Measurements from ENCODE around the gene BCAS3. TPM values are rescaled to one million over a fixed set of nuclear protein-coding genes. Genes with fewer than 3 reads are reported as not detected.

The BCAS3 gene
- total RNA-seq, 1 donor from 2014 or later: 9.5 TPM

DNA sequence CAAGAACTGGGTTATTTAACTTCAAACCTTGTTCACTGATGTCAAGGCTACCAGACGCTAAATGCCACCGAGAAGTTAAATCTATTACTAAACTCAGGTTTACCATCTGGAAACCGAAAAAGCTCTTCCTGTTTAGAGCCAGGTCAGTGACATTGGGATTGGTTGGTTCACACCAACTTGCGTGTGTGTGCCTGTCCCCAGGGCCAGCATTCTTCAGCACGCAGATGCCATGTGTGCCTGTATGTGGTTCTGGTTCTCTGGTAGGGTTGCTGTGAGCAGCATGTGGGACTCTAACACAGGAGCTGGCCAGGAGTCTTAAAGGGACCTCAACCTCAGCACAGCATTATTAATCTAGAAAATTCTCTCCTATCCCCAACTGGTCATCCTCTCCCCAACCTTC, 703.9 kb downstream of the BCAS3 start:
- Mint-ChIP-seq H3K9me3 (no peaks in the 10 kb centered on the region), H3K4me1 (no peaks in the 10 kb centered on the region), H3K36me3 (ENCODE audit: low read depth) (no peaks in the 10 kb centered on the region), H3K4me3 (no peak overlapping the region), H3K27me3 (no peaks in the 10 kb centered on the region), H3K27ac (no peak overlapping the region)
- DNase-seq: no peak
- intact Hi-C loops (cut with micrococcal nuclease): no loop called here

DNA sequence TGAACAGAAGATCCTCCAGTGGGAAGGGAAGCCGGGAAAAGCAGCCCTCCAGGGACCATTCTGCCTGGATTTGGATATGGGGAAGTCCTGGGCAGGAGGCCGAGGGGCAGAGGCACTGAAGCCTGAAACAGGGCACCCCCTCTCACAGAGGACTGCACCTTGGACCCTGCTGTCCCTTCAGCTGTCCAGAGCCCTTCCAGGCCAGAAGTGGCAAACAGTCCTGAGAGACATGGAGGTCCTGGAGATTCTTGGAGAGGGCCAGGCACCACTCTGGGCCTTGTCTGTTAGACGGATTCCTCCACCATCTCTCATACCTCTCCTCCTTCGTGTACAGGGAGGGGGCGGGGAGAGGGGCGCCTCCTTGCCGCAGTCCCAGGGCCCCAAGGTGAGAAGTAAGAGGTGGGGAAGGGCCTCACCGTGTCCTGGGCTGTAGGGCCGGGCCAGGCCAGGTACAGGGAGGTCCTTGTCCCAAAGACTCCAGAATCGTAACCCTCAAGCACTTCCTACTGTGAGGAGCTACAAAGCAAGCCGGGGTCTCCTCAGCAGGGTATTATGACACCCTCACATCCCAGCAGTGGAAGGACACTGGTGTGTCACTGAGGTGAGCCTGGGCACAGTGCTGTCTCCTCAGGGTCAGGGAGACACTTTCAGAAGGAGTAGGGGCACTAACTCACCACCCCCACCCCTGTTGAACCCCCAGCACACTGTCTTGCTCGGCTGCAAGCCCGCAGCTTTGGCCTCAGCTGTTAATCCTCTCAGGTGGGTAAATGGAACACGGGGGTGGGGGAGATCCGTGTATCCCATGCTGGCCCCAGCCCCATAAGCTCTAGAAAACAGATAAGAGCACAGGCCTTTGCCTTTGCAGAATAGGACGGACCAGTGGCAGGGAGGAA, 705.4 kb downstream of the BCAS3 start:
- intact Hi-C loops (cut with micrococcal nuclease): no loop called here
- no peaks in the 10 kb centered on the region for H3K27me3 Mint-ChIP-seq
- H3K27ac Mint-ChIP-seq: no peak overlapping the region
- no peaks in the 10 kb centered on the region for H3K4me1 Mint-ChIP-seq
- no peaks in the 10 kb centered on the region for H3K36me3 Mint-ChIP-seq (ENCODE audit: low read depth)
- no peaks in the 10 kb centered on the region for H3K9me3 Mint-ChIP-seq
- H3K4me3 Mint-ChIP-seq: no peak overlapping the region
- DNase-seq: no peak

DNA sequence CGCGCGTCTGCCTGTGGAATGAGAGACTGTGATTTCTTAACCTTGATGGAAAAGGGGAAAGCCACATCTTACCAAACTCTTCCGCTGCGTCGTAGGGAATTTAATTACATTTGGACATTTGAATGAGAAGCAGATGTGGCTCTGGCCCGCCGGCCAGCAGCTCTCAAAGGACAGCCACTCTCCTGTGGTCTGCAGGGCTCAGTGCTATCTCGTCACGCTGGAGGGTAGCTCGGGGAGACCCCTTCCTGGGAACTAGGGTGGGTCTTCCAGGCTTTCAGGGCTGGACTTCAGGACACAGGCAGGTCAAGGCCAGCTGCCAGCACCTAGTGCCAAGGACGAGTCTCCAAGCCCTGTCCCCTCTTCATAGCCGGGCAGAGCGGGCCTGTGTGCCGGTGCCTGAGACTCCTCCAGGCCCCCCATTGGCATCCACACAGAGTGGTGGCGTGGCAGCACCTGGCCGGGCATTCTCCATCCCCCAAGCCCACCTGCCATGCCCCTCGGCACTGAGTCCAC, 706.1 kb downstream of the BCAS3 start:
- Mint-ChIP-seq H3K27me3 (no peaks in the 10 kb centered on the region), H3K27ac (no peak overlapping the region), H3K36me3 (ENCODE audit: low read depth) (no peaks in the 10 kb centered on the region), H3K4me3 (no peak overlapping the region), H3K4me1 (no peaks in the 10 kb centered on the region), H3K9me3 (no peaks in the 10 kb centered on the region)
- intact Hi-C loops (cut with micrococcal nuclease): no loop called here
- no peak for DNase-seq

DNA sequence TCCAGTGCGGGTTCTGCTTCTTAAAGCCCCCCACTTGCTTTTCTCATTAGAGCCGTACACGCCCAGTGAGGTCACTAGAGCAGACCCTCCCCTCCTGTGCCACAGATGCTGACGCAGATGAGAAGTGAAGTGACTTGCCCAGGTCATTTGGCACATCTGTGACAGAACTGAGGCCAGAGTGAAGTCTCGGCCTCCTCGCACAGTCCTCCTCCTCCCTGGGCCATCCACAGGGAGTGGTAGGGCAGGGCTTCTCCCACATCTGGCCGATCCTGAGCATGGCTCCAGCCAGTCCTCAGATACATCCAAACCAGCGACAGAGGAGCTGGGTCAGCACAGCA, 706.7 kb downstream of the BCAS3 start:
- Mint-ChIP-seq H3K27ac (no peak overlapping the region), H3K4me3 (no peak overlapping the region), H3K36me3 (ENCODE audit: low read depth) (no peaks in the 10 kb centered on the region), H3K9me3 (no peaks in the 10 kb centered on the region), H3K4me1 (no peaks in the 10 kb centered on the region), H3K27me3 (no peaks in the 10 kb centered on the region)
- intact Hi-C loops (cut with micrococcal nuclease): no loop called here
- no peak for DNase-seq

DNA sequence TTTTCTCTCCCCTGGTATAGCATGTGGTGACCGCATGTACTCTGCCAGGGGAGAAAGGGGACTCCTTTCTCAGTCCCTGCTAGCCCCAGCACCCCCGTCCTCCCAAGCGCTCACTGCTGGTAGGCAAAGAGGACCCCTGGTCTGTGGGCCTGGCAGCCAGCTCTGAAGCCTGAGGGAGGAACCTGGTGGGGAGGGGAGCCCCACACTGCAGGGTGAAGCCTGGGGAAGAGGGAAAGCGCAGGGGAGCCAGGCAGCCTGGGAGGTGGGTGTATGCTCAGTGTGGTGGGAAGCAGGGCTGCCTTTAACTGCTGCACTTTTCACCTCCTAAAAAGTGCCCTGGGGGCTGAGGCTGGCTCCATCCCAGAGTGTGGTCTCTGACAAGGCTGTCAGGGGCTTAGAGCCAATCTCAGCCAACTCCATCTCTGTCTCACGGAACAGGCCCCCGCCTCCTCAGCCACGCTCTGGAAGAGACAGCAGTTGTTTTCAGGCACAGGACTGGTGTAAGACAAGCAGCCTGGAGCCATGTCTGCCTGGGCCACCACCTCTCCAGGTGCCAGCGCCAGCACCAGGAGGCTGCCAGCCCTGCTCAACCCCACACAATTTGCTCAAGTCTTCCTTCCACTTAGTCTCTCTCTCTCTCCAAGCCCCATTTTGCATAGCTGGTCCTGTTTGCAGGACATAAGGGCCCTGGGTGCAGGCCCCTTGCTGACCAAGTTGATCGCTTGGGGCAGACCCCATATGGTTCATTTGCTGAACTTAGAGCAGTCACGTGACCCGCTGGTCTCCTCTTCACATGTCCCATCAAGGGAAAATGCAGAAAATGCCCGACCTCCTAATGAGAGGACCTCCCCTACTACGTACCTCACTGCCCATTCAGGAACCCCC, 707.3 kb downstream of the BCAS3 start:
- H3K4me3 Mint-ChIP-seq: no peak overlapping the region
- H3K27ac Mint-ChIP-seq: no peak overlapping the region
- no peaks in the 10 kb centered on the region for H3K27me3 Mint-ChIP-seq
- H3K4me1 Mint-ChIP-seq: no peaks in the 10 kb centered on the region
- DNase-seq: no peak
- intact Hi-C loops (cut with micrococcal nuclease): no loop called here
- H3K9me3 Mint-ChIP-seq: no peaks in the 10 kb centered on the region
- no peaks in the 10 kb centered on the region for H3K36me3 Mint-ChIP-seq (ENCODE audit: low read depth)

DNA sequence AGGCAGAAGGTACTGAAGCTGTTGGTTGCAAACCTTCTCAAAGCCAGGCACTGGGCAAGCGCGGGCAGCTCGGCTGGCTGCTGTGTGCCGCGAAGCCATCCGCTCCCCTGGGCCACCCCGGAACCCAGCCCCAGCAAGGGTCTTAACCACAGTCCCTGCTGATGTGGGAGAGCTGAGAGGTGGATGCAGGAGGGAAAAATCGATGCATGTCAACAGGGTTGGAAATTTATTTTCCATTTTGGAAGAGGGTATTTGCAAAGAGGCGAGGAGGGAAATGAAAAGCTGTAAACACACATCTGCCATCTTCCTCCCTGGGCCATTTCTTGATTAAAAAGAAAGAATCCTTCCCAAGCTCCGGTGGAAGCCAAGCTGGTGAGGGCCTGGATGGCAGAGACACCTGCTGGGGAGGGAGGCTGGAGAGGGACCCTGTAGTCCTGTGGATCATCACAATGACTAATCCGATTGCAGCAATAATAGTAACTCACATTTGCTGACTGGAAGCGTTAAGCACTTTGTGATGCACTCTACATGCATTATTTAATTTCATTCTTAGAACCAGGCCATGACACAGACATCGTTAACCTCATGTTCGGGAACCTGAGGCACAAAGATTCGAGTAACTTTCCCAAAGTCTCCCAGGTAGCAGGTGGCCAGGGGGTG, 708.1 kb downstream of the BCAS3 start:
- no peak for DNase-seq
- Mint-ChIP-seq H3K4me3 (no peak overlapping the region), H3K4me1 (no peaks in the 10 kb centered on the region), H3K9me3 (no peaks in the 10 kb centered on the region), H3K27me3 (no peaks in the 10 kb centered on the region), H3K27ac (no peak overlapping the region), H3K36me3 (ENCODE audit: low read depth) (no peaks in the 10 kb centered on the region)
- intact Hi-C loops (cut with micrococcal nuclease): no loop called here

DNA sequence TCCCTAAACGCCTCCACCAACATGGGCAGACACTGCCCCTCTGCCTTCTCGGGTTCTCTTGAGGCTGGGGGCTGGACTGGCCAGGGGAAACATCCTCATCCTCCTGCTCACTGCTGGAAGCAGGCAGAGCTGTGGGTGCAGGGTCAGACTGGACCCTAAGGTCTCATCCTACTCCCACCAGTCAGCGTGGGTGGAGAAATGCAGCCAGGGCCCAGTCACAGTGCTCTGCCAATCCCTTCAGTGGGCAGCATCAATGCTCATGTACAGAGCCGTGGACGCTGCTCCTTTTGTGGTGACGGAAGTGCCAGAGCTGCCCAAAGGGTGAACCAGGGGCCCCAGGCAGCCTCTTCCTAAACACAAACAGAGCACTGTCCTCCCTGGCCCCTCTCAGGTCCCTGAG, 708.6 kb downstream of the BCAS3 start:
- DNase-seq: no peak
- Mint-ChIP-seq H3K9me3 (no peaks in the 10 kb centered on the region), H3K27ac (no peak overlapping the region), H3K4me1 (no peaks in the 10 kb centered on the region), H3K27me3 (peaks cover 2% of the 10 kb centered on the region), H3K4me3 (no peak overlapping the region), H3K36me3 (ENCODE audit: low read depth) (no peaks in the 10 kb centered on the region)
- intact Hi-C loops (cut with micrococcal nuclease): no loop called here

DNA sequence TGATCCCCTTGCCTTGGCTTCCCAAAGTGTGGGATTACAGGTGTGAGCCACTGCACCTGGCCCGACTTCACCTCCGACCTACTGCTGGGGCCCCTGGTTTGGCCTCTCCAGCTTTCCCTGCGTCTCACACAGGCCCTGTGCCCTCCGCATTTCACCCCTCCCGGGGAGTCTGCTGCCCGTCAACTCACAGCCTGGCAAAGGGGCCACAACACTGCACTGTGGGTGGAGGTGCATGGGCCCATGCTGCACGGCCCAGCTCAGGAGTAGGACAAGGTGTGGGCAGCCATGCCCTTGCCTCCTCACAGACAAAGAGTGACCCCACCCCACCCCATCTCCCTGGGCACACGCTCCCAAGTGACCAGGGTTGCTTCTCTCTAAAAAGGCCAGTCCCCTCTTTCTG, 709.4 kb downstream of the BCAS3 start:
- H3K4me3 Mint-ChIP-seq: no peak overlapping the region

DNA sequence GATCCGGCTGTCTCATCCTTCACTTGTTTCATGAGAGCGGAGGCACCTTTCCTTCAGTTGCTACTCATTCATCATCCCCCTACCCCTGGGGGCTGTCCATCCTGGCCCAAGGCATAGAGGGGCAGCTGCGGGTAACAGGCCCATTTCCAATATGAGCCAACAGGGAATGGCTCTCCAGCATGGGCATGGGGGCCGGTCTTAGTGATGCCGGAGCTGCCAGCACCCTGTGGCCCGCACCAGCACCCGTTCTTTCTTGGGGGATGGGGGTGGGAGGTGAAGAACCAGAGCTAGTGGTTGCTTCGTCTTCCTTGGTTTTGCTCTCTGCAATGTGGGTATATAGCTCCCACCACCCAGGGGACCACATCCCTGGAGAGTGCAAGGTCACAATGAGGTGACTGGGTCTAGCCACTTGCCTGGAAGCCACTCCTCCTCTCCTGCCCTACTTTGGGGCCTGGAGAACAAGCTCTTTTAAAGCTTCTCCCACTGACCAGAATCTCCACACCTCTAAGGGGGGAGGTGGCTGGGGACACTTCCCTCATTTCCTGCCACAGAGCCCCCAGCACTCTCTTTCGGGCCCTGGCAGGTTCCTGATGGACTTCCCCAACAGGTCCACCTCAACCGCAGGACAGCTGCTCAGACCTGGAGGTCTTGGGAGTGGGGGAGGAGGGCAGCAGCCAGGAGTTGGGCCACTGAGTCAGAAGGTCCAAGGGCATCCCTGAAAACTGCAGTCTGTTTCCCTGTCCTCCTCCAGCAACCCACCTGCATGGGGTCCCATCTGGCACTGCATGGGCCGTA, 710.1 kb downstream of the BCAS3 start:
- Mint-ChIP-seq H3K27me3 (peaks cover 2% of the 10 kb centered on the region), H3K36me3 (ENCODE audit: low read depth) (no peaks in the 10 kb centered on the region), H3K4me3 (no peak overlapping the region), H3K9me3 (no peaks in the 10 kb centered on the region), H3K27ac (no peak overlapping the region), H3K4me1 (no peaks in the 10 kb centered on the region)
- DNase-seq: no peak
- intact Hi-C loops (cut with micrococcal nuclease): no loop called here

More for the DNA sequence above, 709.4 kb downstream of the BCAS3 start:
- H3K27me3 Mint-ChIP-seq: peaks cover 2% of the 10 kb centered on the region
- intact Hi-C loops (cut with micrococcal nuclease): no loop called here
- no peaks in the 10 kb centered on the region for H3K4me1 Mint-ChIP-seq
- no peak for DNase-seq
- no peak overlapping the region for H3K27ac Mint-ChIP-seq
- H3K9me3 Mint-ChIP-seq: no peaks in the 10 kb centered on the region
- no peaks in the 10 kb centered on the region for H3K36me3 Mint-ChIP-seq (ENCODE audit: low read depth)

DNA sequence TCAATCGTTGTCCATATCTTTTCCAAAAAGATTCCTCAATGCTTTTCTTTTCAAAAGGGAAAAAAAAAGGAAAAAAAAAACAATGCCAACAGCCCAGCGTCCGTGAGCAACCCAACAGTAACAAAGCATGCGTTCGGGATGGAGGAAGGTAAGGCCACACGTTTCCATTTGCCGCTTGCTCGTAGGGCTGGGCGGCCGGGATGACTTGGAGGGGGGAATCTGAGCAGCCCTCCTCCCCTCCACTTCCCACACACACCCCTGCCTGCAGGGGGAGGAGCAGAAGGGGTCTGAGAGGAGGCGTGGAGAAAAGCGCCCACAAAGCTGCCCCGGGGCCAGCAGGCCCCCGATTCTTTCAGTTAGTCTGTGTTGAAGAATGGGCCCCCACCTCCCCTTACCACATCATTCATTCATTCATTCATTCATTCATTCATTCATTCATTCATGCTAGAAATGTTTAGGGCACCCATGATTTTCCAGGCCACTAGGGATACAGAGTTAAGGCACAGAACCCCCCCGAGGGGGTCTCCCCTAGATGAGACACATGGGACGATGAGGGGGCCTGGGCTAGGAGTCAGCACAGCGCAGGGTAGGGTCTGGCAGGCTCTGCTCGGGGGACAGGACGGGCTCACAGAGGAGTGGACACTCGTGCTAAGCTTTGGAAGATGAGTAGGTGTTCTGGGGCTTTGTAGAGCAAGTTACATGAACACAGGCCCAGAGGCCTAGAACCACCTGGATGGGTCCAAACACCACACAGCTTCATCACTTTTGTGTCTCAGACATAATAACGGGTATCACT, 711.1 kb downstream of the BCAS3 start:
- H3K4me3 Mint-ChIP-seq: no peak overlapping the region
- no peak for DNase-seq
- intact Hi-C loops (cut with micrococcal nuclease): no loop called here
- H3K27ac Mint-ChIP-seq: no peak overlapping the region
- H3K4me1 Mint-ChIP-seq: no peaks in the 10 kb centered on the region
- no peaks in the 10 kb centered on the region for H3K9me3 Mint-ChIP-seq
- peaks cover 4% of the 10 kb centered on the region for H3K27me3 Mint-ChIP-seq
- no peaks in the 10 kb centered on the region for H3K36me3 Mint-ChIP-seq (ENCODE audit: low read depth)

DNA sequence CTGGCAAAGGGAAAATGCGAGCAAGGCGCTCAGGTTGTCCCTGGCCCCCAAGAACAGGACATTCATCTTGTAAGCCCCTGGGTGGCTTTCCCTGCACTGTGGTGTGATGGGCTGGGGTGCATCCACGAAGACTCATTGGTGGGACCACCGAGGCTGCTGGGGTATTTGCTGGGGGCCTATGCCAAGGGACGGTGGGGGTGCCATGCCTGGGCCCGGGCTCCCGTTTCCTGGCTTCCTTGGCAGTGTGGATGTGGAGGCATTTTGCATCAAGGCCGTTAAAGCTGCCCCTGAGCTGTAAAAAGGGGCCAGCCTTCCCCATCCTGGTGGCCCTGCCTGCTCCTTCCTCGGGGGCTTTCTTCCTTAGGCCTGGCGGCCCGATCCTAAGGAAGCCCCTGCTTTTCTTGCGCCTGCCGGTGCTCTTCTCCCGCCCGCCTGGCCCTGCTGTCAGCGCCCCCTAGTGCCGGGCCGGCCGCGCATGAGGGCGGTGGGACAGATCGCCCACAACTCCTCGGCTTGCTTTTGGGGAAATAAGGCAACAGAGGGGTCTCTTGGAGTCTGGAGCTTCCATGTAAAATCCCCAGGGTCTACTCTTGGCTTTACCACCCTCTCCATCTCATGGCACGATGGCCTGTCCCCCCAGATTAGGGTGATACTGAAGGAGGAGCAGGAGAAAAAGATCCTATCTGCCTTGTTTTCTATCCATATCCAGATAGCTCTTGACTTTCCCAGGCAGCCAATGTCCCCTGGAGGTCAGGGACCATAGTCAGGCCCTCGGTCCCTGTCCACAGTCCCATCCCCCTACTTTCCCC, 712.2 kb downstream of the BCAS3 start:
- H3K27me3 Mint-ChIP-seq: peaks cover 12% of the 10 kb centered on the region
- no peak overlapping the region for H3K27ac Mint-ChIP-seq
- intact Hi-C loops (cut with micrococcal nuclease): loop anchor here (1.0 to 5.0 kb wide), 2 partner anchors 418 to 670 kb away; no protein-coding TSS in a partner anchor
- no peaks in the 10 kb centered on the region for H3K9me3 Mint-ChIP-seq
- peak; percentile 84 for DNase-seq
- H3K4me3 Mint-ChIP-seq: no peak overlapping the region
- no peaks in the 10 kb centered on the region for H3K4me1 Mint-ChIP-seq
- no peaks in the 10 kb centered on the region for H3K36me3 Mint-ChIP-seq (ENCODE audit: low read depth)

DNA sequence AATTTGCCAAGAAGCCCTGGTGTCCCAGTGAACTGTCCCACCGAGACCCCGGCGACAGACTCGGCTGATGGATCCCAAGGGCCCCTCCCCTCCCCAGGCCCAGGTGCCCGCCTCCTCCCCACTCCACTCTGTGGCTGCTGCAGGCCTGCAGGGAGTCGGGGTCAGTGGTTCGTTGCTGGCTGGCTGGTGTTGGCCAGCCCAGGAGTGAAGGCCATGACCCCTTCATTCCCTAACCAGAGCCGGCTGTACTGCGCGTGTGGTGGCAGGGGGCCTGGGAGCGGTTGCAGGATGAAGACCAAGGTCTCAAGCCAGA, 712.8 kb downstream of the BCAS3 start:
- Mint-ChIP-seq H3K4me1 (no peaks in the 10 kb centered on the region), H3K27ac (no peak overlapping the region), H3K4me3 (no peak overlapping the region), H3K36me3 (ENCODE audit: low read depth) (no peaks in the 10 kb centered on the region), H3K27me3 (peaks cover 18% of the 10 kb centered on the region), H3K9me3 (no peaks in the 10 kb centered on the region)
- intact Hi-C loops (cut with micrococcal nuclease): loop anchor here (1.0 to 5.0 kb wide), 2 partner anchors 418 to 670 kb away; no protein-coding TSS in a partner anchor
- no peak for DNase-seq
